Right lobe of liver (tissue), 4 donors: ENCODE data around the gene MEX3A.

Experiments
- POLR2A ChIP-seq: fragments of 450-650 bp; IDR thresholded peaks from one replicate; pipeline ENCODE4 v1.6.1; 2017; ENCODE audit warnings: antibody characterized with exemption, mild to moderate bottlenecking
- TF ChIP-seq, protein P1 (sequence below), 4 donors: fragments of 200-600 bp in 3 of 4; fragments of 450-650 bp in 1 of 4; IDR thresholded peaks; one replicate each; pipeline versions ENCODE4 v1.5.1 to v1.8.0; 2016 to 2022; ENCODE audit warnings: antibody characterized with exemption in 4 of 4, mild to moderate bottlenecking in 2 of 4
- donor health status: DM: no; HTN: no; CAD: no.
- donor health status: DM: no; HTN: no; CAD: no.
- donor health status: DM: no; HTN: yes; CAD: no.

DNA sequence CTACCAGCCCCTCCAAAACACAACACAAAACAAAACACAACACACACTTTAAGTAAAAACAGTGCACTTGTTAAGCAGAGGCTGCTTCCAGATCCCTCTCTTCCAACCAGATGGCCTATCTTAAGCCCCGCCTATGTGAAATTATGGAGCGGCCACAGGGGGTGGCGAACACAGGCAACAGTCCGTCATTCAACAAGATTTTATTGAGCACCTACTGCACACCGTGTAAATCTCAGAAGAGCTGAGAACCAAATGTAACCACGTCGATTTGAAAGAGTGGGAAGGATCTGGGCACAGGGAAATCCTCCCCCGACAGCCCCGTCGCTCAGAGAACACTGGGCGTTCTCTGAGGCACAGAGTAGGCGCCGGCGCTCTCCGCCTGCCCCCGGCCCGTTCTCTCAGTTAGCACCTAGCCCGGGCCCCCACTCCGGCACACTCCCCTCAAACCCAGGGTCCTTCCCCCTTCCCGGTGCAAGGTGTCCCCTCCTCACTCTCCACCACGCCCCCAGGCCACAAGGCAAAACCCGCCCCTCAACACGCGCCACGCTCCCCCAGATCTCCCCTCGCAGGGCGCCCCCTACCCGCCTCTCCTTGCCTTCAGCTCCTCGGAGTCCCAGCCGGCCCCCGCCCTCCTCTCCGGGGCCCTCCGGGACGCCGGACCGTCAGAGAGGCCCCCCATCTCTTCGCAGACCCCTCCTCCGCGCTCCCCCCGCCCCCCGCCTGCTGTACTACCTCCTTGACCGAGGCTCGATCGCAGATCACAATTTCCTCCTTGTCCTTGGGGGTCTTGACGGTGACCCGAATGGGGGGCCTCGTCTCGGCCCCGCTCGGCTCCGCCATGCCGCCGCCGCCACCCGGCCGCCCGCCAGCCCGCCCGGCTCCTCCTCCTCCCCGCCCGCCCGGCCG is 29.1 kb downstream of the MEX3A start:
- TF ChIP-seq, protein P1, sequence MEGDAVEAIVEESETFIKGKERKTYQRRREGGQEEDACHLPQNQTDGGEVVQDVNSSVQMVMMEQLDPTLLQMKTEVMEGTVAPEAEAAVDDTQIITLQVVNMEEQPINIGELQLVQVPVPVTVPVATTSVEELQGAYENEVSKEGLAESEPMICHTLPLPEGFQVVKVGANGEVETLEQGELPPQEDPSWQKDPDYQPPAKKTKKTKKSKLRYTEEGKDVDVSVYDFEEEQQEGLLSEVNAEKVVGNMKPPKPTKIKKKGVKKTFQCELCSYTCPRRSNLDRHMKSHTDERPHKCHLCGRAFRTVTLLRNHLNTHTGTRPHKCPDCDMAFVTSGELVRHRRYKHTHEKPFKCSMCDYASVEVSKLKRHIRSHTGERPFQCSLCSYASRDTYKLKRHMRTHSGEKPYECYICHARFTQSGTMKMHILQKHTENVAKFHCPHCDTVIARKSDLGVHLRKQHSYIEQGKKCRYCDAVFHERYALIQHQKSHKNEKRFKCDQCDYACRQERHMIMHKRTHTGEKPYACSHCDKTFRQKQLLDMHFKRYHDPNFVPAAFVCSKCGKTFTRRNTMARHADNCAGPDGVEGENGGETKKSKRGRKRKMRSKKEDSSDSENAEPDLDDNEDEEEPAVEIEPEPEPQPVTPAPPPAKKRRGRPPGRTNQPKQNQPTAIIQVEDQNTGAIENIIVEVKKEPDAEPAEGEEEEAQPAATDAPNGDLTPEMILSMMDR (IDR thresholded peaks at IDR 0.05) = peak in 3 of 4 donors; percentile 3 to 12 (median 5)
- no peak for TF ChIP-seq POLR2A
